DMS 273 (cell line): ENCODE results near the gene TTC7B.

Source experiments
- DNase-seq: peaks from one replicate; lab custom pipeline; 2025; ENCODE audit not compliant: unreplicated experiment; lab: John Stamatoyannopoulos, UW

Gene TTC7B

GRCh38 chr14:90624732-90625400 is 191.4 kb downstream of the TTC7B start:
- peak; percentile 98 for DNase-seq

DNA sequence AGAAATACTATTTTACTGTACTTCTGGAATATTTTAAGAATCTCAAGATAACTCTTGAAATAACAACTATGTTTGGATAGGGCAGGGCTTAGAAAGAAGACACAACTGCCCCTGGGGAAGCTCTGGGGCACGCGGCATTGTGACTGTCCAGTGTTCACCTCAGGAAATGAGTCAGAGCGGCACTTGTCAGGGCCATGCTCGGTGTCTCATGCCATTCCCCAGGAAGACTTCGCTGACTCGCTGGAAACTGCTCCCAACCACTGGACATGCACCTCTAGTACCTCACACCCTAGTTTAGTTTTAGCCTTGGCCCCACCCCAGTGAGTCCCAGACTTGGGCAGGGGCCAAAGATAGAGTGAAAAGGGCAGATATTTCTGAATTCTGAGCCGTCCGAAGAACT is 192.0 kb downstream of the TTC7B start:
- DNase-seq, result peak; percentile 57

GRCh38 chr14:90621201-90621600 is 195.0 kb downstream of the TTC7B start:
- DNase-seq, result no peak

DNA sequence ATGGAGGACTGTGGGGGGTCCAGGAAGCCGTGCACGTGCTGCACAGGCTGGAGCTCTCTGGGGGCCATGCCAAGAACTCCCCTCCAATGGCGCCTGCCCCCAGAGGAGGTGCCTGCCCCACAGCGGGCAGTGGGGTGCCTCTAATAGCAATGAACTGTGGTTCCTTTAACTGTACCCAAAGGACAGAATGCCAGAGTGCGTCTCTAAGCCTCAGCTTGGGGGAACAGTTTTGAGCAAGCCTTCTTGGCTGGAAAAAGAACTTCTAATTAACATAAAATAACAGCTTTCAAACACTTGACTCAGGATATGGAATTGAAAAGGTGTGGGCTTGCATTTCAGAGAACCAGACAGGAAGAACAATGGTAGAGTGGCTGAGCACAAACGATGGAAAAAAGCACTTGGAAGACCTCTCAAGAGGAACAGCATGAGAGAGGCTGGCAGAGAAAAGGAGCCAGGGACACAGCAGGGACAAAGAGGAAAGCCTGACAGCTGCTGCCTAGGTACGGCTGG is 195.6 kb downstream of the TTC7B start:
- no peak for DNase-seq

DNA sequence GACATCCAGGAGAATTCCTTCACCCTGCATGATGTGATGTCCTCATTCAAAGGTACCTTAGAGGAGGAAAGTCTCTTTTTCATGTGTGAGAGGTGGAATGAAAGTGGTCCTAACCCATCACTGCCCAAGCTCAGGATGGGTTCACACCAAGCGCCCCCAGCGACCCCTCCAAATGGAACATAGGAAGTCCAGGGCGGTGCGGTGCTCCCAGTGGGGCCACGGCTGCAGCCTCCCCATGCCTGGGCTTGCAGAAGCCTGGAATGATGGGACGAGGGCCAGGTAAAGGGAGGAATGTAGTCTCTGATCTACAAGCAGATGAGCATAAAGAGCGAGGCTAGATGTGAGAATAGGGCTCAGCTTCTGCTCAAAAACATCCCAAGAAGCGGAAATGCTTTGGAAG is 196.3 kb downstream of the TTC7B start:
- DNase-seq, result no peak

GRCh38 chr14:90617961-90618360 is 198.3 kb downstream of the TTC7B start:
- DNase-seq, result no peak

- no peak for DNase-seq
Observed at GRCh38 chr14:90616881-90617280, 199.3 kb downstream of the TTC7B start.

DNA sequence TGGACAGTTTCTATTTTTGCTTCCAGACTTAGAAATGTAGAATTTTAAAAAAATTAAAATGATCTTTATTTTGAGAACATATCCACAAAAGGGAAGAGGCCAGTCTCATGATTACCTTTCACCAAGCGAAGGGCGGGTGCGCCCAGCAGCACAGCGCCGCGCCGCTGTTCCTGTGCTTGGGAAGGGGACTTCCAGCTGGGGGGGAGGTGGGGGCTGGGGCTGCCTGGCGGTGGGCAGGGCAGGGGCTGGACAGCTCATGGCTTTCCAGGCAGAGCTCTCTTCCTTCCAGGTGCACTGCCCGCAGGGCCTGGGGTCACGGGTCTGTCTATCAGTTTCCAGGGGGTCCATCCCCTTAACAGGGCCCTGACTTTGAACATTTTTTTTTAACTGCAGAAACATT is 199.9 kb downstream of the TTC7B start:
- no peak for DNase-seq

DNA sequence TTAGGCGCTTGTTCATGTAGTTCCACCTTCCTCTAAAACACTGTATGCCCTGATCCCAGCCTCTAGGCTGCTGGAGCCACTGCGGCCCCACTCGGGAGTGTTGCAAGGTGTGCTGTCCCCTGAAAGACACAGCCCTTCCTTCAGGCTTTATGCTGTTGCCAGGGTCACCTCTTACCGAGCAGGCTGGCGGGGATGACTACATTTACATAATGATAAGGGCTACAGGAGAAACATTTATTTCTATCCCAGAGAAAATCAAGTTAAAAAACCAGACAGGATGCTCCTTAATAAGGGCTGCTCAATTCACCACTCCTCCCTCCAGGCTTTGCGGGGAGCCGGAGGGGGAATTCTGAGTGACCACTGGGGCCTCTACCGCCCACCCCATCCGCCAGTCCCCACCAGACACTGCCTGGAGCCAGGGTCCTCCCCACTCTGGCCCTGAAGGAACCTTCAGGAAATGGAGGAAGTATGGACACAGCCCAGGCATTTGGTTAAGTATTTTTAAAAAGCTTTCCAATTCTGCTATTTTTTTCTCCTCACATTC is 200.6 kb downstream of the TTC7B start:
- DNase-seq, result no peak

- DNase-seq, result no peak
Observed at GRCh38 chr14:90614696-90615516, 201.3 kb downstream of the TTC7B start.

DNA sequence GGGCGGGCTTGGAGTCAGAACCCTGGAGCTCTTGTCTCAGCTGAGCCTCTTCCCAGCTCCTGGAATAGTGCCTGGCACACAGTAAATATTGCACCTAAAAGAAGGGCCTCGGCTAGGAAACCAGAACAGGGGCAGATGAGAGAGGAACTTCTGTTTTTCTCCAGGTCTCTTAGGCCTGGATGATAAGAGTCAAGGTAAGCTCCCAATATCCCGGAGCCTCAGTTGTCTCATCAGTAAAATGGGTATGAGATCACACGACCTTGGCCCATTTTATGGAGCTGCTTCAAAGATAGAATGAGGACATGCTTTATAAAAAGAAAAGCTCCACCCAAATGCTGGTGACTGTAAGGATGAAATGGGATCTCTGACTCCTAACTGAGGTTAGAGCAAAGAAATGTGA is 202.2 kb downstream of the TTC7B start:
- DNase-seq, result no peak

DNA sequence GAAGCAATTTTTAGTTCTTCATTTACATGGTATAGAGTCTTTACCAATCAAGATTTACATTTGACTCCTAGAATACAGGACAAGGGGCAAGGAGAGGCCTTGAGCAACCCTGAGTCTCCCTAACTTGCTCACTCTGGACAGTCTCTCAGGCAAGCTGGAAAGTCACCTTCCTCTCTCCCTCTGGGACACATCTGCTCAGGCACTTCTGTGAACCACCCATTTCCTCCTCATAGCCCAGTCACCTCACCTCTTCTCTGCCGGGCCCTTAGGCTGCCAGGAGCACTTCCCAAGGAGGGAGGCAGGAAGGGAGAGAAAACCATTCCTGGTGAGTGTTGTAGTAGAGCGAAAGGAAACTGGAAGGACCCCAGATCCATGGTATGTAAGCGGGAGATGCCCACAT is 202.8 kb downstream of the TTC7B start:
- DNase-seq, result no peak

- no peak for DNase-seq
Observed at GRCh38 chr14:90612801-90613200, 203.4 kb downstream of the TTC7B start.

DNA sequence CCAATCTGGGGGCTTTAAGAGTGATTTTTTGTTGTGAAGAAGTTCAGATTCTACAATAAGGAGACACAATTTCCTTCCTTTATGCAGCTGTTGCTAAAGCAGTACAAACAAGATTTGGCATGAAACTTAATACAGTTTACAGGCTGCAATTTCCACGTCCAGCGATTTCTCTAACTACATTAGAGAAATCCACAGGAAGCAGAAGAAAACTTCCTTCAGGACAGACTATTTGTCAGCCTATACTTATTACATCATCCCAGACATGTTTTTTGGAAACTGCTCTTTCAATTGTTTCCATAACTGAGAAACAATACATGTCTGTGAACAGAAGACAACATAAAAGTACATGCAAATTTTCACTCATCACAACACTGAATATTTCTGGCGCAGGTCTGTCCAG is 204.3 kb downstream of the TTC7B start:
- DNase-seq, result no peak

- no peak for DNase-seq
Observed at GRCh38 chr14:90611501-90611900, 204.7 kb downstream of the TTC7B start.

GRCh38 chr14:90610346-90611040 is 205.7 kb downstream of the TTC7B start:
- DNase-seq, result no peak

DNA sequence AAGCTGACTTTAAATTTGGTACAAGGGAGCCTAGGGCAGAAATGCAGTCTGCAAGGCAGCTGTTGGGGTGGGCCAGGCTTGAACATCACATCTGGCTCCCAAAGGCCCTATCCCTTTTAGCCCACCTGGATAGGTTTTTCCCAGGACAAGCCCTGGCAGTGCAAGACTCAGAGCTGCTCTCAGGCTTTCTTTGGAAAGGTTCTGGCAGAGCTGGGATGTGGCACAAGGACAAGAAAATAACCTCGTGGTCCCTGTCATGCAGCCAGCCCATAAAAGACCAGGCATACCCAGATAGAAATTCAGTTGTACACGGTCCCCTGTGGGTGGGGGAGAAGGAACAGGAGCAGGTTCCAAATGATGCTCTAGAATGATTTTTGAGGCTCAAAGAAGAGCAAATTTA is 206.9 kb downstream of the TTC7B start:
- DNase-seq, result no peak

GRCh38 chr14:90608929-90609341 is 207.3 kb downstream of the TTC7B start:
- no peak for DNase-seq

DNA sequence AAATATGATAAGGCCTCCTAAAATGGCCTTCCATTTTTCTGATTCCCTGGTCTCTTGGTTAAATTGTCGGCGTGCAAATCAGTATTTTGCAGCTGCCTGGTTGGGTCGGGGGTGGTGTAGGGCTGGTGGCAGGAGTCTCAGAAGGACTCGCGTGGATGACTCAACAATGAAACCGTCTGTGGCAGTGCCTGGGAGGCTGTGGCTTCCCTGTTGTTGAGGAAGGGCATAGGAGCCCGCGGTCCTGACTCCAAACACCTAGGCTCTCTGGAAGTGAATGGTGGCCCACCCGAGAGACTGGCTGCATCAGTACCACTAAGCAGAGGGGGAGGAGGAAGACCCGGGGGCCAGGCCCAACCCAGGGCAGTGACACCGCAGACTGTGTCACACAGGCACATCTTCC is 207.9 kb downstream of the TTC7B start:
- DNase-seq, result no peak

DNA sequence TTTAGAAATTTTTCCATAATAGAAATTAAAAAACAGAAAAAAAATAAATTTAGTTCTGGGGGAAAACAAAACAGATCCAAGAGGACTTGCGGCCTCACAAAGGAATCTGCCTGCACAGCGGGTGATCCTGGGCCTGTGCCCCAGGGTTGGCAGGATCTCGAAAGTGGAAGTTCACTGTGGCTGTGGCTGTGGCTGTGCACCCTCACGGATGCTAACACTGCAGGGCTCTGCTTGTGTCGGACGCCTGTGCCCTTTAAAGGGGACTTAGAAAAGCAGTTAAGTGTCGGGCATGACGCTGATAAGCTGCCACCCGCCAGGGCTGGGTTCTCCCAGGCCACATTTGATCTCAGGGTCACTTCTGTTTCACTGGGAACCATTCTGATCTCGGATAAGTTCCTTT is 209.1 kb downstream of the TTC7B start:
- no peak for DNase-seq

DNA sequence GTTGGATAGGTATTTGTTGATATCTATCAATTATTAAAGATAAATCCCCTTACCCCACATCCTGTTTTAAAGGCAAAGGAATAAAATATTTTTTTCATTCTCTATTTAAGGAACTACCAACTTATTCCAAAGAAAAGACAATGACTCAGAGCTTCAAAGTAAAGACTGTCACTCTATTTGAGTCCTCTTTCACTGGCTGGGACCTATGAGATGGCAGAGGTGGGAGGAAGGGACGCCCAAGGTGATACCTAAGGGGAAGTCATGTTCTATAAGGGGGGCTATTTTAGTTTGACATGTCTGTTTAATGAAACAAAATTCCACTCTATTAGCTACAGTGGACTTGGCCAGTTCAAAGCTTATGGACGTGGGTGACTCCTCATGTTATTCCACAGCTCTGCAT is 209.8 kb downstream of the TTC7B start:
- no peak for DNase-seq

DNA sequence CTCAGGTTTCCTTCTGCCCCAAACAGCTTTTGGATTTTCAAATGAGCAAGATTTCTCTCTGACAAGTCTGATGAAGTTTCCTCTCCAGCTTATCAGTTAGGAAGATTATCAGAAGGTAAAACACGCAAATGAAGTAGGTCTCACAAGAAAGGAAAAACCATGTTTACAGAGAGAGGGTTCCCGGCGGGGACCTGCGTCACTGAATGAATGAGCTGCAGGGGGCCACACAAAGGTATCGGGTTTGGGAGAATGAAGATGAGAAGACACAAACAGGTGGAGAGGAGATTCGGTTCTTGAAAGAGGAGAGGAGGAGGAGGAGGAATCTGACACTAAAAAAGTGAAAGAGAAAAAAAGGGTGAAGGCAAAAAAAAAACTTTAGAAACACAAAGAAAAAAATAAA is 210.8 kb downstream of the TTC7B start:
- no peak for DNase-seq
